ENCODE data around the gene TSACC. TPM values are rescaled to one million over a fixed set of nuclear protein-coding genes. Genes with fewer than 3 reads are reported as not detected.

The TSACC gene
- total and polyA plus RNA-seq, 2 experiments from 2014 or later: 4.7 TPM; not detected in 1

DNA sequence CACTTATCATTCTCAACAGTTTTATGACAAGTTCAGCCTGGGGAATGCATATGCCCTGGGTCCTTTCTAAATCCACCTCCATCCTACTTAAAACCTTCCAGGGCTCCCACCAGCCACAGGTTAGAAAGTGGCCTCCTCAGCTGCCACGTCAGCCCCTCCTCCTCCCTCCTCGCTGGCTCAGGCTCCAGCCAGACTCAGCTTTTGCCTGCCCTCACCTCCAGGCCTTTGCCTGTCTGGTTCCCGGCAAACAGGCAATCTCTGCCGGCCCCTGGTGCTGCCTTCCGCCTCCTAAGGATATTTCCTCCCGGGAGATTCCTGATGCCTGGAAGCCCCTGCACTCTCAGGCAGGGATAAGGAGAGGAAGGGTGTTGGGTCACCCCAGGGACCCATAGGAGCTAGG is 40.2 kb downstream of the TSACC start:
- DNase-seq (ENCODE audit: low read depth in 1 of 2, low spot score in 1 of 2): no peak
- Histone ChIP-seq H3K36me3 (no peaks in the 10 kb centered on the region), H3K9me3 (ENCODE audit: low read depth) (no peaks in the 10 kb centered on the region), H3K4me3 (no peak overlapping the region), H3K27ac (no peak overlapping the region), H3K4me1 (ENCODE audit: low read depth) (peaks cover 14% of the 10 kb centered on the region), H3K27me3 (peaks cover 3% of the 10 kb centered on the region)
- TF ChIP-seq, protein P1, sequence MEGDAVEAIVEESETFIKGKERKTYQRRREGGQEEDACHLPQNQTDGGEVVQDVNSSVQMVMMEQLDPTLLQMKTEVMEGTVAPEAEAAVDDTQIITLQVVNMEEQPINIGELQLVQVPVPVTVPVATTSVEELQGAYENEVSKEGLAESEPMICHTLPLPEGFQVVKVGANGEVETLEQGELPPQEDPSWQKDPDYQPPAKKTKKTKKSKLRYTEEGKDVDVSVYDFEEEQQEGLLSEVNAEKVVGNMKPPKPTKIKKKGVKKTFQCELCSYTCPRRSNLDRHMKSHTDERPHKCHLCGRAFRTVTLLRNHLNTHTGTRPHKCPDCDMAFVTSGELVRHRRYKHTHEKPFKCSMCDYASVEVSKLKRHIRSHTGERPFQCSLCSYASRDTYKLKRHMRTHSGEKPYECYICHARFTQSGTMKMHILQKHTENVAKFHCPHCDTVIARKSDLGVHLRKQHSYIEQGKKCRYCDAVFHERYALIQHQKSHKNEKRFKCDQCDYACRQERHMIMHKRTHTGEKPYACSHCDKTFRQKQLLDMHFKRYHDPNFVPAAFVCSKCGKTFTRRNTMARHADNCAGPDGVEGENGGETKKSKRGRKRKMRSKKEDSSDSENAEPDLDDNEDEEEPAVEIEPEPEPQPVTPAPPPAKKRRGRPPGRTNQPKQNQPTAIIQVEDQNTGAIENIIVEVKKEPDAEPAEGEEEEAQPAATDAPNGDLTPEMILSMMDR (IDR thresholded peaks at IDR 0.05; ENCODE audit: low read depth, low read length): no peak

DNA sequence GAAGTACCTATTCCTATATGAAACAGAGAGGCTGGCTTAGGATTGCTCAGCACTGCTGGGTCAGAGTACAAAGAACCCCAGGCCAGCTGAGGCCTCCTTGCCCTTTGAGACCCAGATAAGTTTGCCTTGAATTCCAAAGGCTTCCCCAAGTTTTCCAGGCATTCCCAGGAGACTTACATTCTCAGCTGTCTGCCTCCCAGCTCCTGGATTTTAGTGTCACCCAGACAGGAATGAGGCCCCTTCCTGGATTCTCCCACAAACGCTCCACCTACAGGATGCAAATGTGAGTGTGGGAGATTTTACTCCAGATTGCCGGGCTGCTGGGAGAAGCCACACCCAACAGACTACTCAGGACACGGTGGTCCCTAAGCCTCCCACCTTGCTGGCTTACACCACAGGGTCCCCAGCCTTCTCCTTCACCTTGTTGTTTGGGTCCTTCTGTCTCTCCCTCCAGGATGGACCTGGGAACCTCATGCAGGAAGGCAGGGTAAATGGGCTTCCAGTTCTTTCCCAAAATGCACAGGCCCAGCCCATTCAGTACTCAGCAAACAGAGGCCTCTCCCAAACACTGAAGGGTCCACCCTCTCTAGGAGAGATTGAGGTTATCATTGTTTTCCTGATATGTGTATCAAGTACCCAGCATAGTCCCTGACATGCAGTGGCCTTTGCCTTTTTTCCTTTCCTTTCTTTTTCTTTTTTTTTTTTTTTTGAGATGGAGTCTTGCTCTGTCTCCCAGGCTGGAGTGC is 41.3 kb downstream of the TSACC start:
- no peaks in the 10 kb centered on the region for H3K36me3 ChIP-seq
- H3K27ac ChIP-seq: no peak overlapping the region
- peak in 1 of 2 donors; percentile 22 for DNase-seq (ENCODE audit: low read depth in 1 of 2, low spot score in 1 of 2)
- no peak overlapping the region for H3K4me3 ChIP-seq
- H3K27me3 ChIP-seq: peaks cover 3% of the 10 kb centered on the region
- peaks cover 9% of the 10 kb centered on the region for H3K4me1 ChIP-seq (ENCODE audit: low read depth)
- no peaks in the 10 kb centered on the region for H3K9me3 ChIP-seq (ENCODE audit: low read depth)
- TF ChIP-seq, protein P1 (IDR thresholded peaks at IDR 0.05; ENCODE audit: low read depth, low read length): no peak

DNA sequence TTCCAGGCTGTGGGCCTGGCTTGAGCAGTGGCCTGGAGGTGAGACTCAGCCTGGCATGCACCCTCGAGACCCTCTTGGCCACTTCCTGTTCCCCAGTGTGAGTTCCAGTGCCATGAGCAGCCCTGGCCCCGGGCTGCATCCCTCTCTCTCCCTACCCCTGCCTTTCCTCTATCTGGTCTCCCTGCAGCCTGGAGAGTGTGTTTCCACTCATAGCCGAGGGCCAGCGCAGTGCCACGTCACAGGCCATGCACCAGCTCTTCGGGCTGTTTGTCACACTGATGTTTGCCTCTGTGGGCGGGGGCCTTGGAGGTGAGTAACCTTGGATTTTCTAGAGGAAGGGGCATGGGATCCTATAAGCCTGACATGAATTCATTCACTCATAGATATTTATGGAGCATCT is 44.2 kb downstream of the TSACC start:
- Histone ChIP-seq H3K27me3 (peaks cover 16% of the 10 kb centered on the region), H3K36me3 (no peaks in the 10 kb centered on the region), H3K9me3 (ENCODE audit: low read depth) (no peaks in the 10 kb centered on the region), H3K4me1 (ENCODE audit: low read depth) (peaks cover 9% of the 10 kb centered on the region), H3K27ac (no peak overlapping the region), H3K4me3 (no peak overlapping the region)
- TF ChIP-seq, protein P1 (IDR thresholded peaks at IDR 0.05; ENCODE audit: low read depth, low read length): no peak
- no peak for DNase-seq (ENCODE audit: low read depth in 1 of 2, low spot score in 1 of 2)

- H3K27ac ChIP-seq: no peak overlapping the region
- peaks cover 21% of the 10 kb centered on the region for H3K27me3 ChIP-seq
- TF ChIP-seq, protein P1 (IDR thresholded peaks at IDR 0.05; ENCODE audit: low read depth, low read length): peak; percentile 89
- H3K4me3 ChIP-seq: no peak overlapping the region
- H3K36me3 ChIP-seq: no peaks in the 10 kb centered on the region
- peaks cover 9% of the 10 kb centered on the region for H3K4me1 ChIP-seq (ENCODE audit: low read depth)
- no peaks in the 10 kb centered on the region for H3K9me3 ChIP-seq (ENCODE audit: low read depth)
- DNase-seq (ENCODE audit: low read depth in 1 of 2, low spot score in 1 of 2): peak; percentile 66 to 75
Measured at GRCh38 chr1:156383023-156383422, 44.7 kb downstream of the TSACC start.

DNA sequence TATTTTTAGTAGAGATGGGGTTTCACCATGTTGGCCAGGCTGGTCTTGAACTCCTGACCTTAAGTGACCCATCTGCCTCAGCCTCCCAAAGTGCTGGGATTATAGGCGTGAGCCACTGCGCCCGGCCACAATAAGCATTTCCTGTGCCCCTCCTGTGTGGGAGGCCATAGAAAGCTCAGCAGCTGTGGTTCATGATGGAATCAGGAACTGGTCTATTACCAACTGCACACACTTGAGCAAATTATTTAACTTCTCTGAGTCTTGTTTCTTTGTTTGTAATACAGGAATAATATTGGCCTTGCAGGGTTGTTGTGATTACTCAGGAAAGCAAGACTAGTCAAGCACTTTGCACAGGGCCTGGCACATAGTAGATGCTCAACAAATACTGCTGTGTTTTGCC is 45.7 kb downstream of the TSACC start:
- Histone ChIP-seq H3K27ac (no peak overlapping the region), H3K4me1 (ENCODE audit: low read depth) (peaks cover 9% of the 10 kb centered on the region), H3K9me3 (ENCODE audit: low read depth) (no peaks in the 10 kb centered on the region), H3K4me3 (no peak overlapping the region), H3K36me3 (no peaks in the 10 kb centered on the region), H3K27me3 (peaks cover 31% of the 10 kb centered on the region)
- DNase-seq (ENCODE audit: low read depth in 1 of 2, low spot score in 1 of 2): no peak
- TF ChIP-seq, protein P1 (IDR thresholded peaks at IDR 0.05; ENCODE audit: low read depth, low read length): no peak

Measured in cardiac muscle cell (in vitro differentiated cells and primary cell).